Effector CD4-positive, alpha-beta T cell (primary cell): ENCODE data around the gene LNX2.

Experiments
- DNase-seq: peaks from one replicate; pipeline ENCODE4 v3.0.0-alpha.2; 2020

Gene LNX2

GRCh38 chr13:27605610-27606200 lies 14.6 kb downstream of the LNX2 start:
- no peak for DNase-seq

GRCh38 chr13:27605099-27605498 lies 15.2 kb downstream of the LNX2 start:
- no peak for DNase-seq

- DNase-seq: no peak
Measured at GRCh38 chr13:27601803-27602202, 18.5 kb downstream of the LNX2 start.

- DNase-seq: no peak
Measured at GRCh38 chr13:27601208-27601607, 19.1 kb downstream of the LNX2 start.

GRCh38 chr13:27600711-27601110 lies 19.6 kb downstream of the LNX2 start:
- no peak for DNase-seq

GRCh38 chr13:27599845-27600553 lies 20.3 kb downstream of the LNX2 start:
- no peak for DNase-seq

GRCh38 chr13:27599096-27599495 lies 21.2 kb downstream of the LNX2 start:
- DNase-seq: no peak

- no peak for DNase-seq
Measured at GRCh38 chr13:27595055-27595811, 25.1 kb downstream of the LNX2 start.

- no peak for DNase-seq
Measured at GRCh38 chr13:27593267-27593666, 27.1 kb downstream of the LNX2 start.

GRCh38 chr13:27592865-27593264 lies 27.5 kb downstream of the LNX2 start:
- DNase-seq: no peak

GRCh38 chr13:27588405-27588804 lies 31.9 kb downstream of the LNX2 start:
- DNase-seq: no peak

GRCh38 chr13:27587095-27587746 lies 33.1 kb downstream of the LNX2 start:
- no peak for DNase-seq

GRCh38 chr13:27583645-27584044 lies 36.7 kb downstream of the LNX2 start:
- DNase-seq: no peak

GRCh38 chr13:27578121-27579030 lies 42.0 kb downstream of the LNX2 start:
- DNase-seq: no peak

GRCh38 chr13:27574661-27575060 lies 45.7 kb downstream of the LNX2 start:
- no peak for DNase-seq

GRCh38 chr13:27573265-27573664 lies 47.1 kb downstream of the LNX2 start:
- DNase-seq: no peak

- no peak for DNase-seq
Measured at GRCh38 chr13:27572234-27572901, 48.0 kb downstream of the LNX2 start.

- no peak for DNase-seq
Measured at GRCh38 chr13:27570906-27571305, 49.4 kb downstream of the LNX2 start.

- no peak for DNase-seq
Measured at GRCh38 chr13:27569405-27569804, 50.9 kb downstream of the LNX2 start.

- no peak for DNase-seq
Measured at GRCh38 chr13:27565818-27566217, 54.5 kb downstream of the LNX2 start.

GRCh38 chr13:27562457-27562856 lies 57.9 kb downstream of the LNX2 start:
- no peak for DNase-seq

GRCh38 chr13:27559719-27560118 lies 60.6 kb downstream of the LNX2 start:
- DNase-seq: no peak
